ENCODE results near the gene LBHD2. TPM values are rescaled to one million over a fixed set of nuclear protein-coding genes. Genes with fewer than 3 reads are reported as not detected.

The LBHD2 gene
- total and polyA plus RNA-seq, 2 of the 8 experiments (the other 6 are each of a cell fraction or from before 2014, with no cell fraction given): not detected

GRCh38 chr14:103104654-103105452 is 20.8 kb downstream of the LBHD2 start:
- Histone ChIP-seq H3K36me3 (ENCODE audit: control insufficient read depth in 2 of 4, insufficient read depth in 4 of 4, low read length in 3 of 4) (no peaks in the 10 kb centered on the region), H3K4me2 (ENCODE audit: insufficient read depth in 1 of 2, low read depth in 2 of 2, low read length in 2 of 2) (peak overlapping the region; percentile 8 to 66), H2AK5ac (ENCODE audit: low read depth, low read length) (no peak overlapping the region), H2BK5ac (ENCODE audit: low read depth, low read length) (peak overlapping the region; percentile 81), H3K9ac (replicated peaks in 1 of 4; ENCODE audit: extremely low read depth in 1 of 4, low read depth in 3 of 4, low read length in 3 of 4) (no peak overlapping the region), H4K5ac (ENCODE audit: insufficient read length, low read depth, low read length) (peak overlapping the region; percentile 25), H2BK12ac (ENCODE audit: low read depth, low read length) (peak overlapping the region; percentile 92; the same call in 1 of the 2 replicates), H3K27ac (ENCODE audit: low read depth, low read length) (no peak overlapping the region), H3K23me2 (ENCODE audit: low read depth, low read length) (peaks cover 3% of the 10 kb centered on the region; the same call in 1 of the 2 replicates), H3K79me2 (ENCODE audit: control insufficient read depth in 1 of 2, insufficient read depth in 2 of 2, low read length in 2 of 2) (no peaks in the 10 kb centered on the region), H3K79me1 (ENCODE audit: low read depth, low read length) (no peaks in the 10 kb centered on the region), H3K4ac (replicated peaks; ENCODE audit: insufficient read length, low read depth, low read length) (peak overlapping the region; percentile 87), H4K20me1 (replicated peaks in 1 of 2; ENCODE audit: control insufficient read depth in 1 of 2, insufficient read depth in 2 of 2, low read length in 2 of 2) (peaks cover 0 to 3% of the 10 kb centered on the region in 2 experiments), H3K4me1 (replicated peaks in 1 of 4; ENCODE audit: control insufficient read depth in 3 of 4, insufficient read depth in 4 of 4, low read length in 3 of 4) (peaks cover 2 to 29% (median 19%) of the 10 kb centered on the region in 4 experiments), H3K56ac (replicated peaks; ENCODE audit: insufficient read length, low read depth, low read length) (peak overlapping the region; percentile 89), H2BK15ac (ENCODE audit: low read length) (peak overlapping the region; percentile 95), H2BK120ac (replicated peaks; ENCODE audit: low read depth, low read length) (peak overlapping the region; percentile 64), H3K18ac (ENCODE audit: extremely low read depth, low read length) (peak overlapping the region; percentile 81; the same call in 1 of the 2 replicates), H3K9me3 (ENCODE audit: insufficient read depth in 2 of 2, low read depth in 1 of 2, low read length in 1 of 2) (no peaks in the 10 kb centered on the region), H3K27me3 (replicated peaks in 1 of 4; ENCODE audit: control insufficient read depth in 3 of 4, extremely low read depth in 1 of 4, insufficient read depth in 3 of 4, low read length in 3 of 4) (peaks cover 7 to 42% (median 34%) of the 10 kb centered on the region in 4 experiments), H4K8ac (ENCODE audit: extremely low read depth, insufficient read depth, low read length) (peak overlapping the region; percentile 79), H3K14ac (ENCODE audit: insufficient read length) (no peak overlapping the region), H2AFZ (ENCODE audit: low read length) (no peak overlapping the region), H4K91ac (replicated peaks; ENCODE audit: insufficient read length, low read length) (peak overlapping the region; percentile 95), H3K4me3 (ENCODE audit: extremely low read depth in 1 of 4, insufficient read depth in 2 of 4, low read depth in 3 of 4, low read length in 4 of 4) (peak overlapping the region in 3 of 4 experiments; percentile 15 to 39 (median 32); a peak in 4 of 8 replicates), H3K23ac (ENCODE audit: insufficient read length) (no peak overlapping the region), H2BK20ac (ENCODE audit: low read length) (peak overlapping the region; percentile 53)
- POLR2A ChIA-PET (ENCODE audit: partially characterized antibody): interaction anchor here (0.6 to 2.5 kb wide), 16 partner anchors 10 to 418 kb away, joined by 3 to 14 read pairs (median 3); partner anchors contain the start of genes EIF5 and EXOC3L4
- CTCF ChIA-PET (ENCODE audit: partially characterized antibody): interaction anchor here (0.6 to 10.4 kb wide), 62 partner anchors 9 to 722 kb away, joined by 3 to 276 read pairs (median 6); partner anchors contain the start of genes EXOC3L4, LBHD2 and TNFAIP2
- 22% methylated on average over 52 of the region's 59 CpGs; no CpG with 5 or more reads in 1 of the 2 experiments for WGBS, 2 experiments (ENCODE audit: extremely low coverage in 1 of 2, insufficient coverage in 1 of 2, insufficient read length in 1 of 2, insufficient replicate concordance in 2 of 2, low coverage in 1 of 2, low lambda C conversion rate in 2 of 2, missing lambda C conversion rate in 1 of 2)
- DNase-seq (ENCODE audit: low read depth in 1 of 2, low spot score in 2 of 2): peak in 1 of 2 experiments; percentile 93
- FAIRE-seq: no peak
- TF ChIP-seq EP300 (IDR thresholded peaks at IDR 0.05; ENCODE audit: borderline replicate concordance in 1 of 2, low read depth in 2 of 2, low read length in 2 of 2) (no peak), TBP (IDR thresholded peaks at IDR 0.05; ENCODE audit: low read depth, low read length) (no peak), HDAC2 (IDR thresholded peaks at IDR 0.05; ENCODE audit: borderline replicate concordance in 1 of 2, low read depth in 2 of 2, low read length in 2 of 2) (peak in 1 of 2 experiments; percentile 36; a peak in 1 of 4 replicates)
- TF ChIP-seq, protein P1, sequence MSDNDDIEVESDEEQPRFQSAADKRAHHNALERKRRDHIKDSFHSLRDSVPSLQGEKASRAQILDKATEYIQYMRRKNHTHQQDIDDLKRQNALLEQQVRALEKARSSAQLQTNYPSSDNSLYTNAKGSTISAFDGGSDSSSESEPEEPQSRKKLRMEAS (IDR thresholded peaks at IDR 0.05): peak; percentile 98
